Stimulated activated CD8-positive, alpha-beta memory T cell treated with anti-CD3 and anti-CD28 coated beads, Interleukin-4, amount 100 ng/mL, for 24 hours (primary cell): ENCODE data around the gene CEP112.

Experiments used
- DNase-seq: peaks from one replicate; pipeline ENCODE4 v3.0.0-alpha.2; 2020; ENCODE audit warnings: low read depth

CEP112 gene

DNA sequence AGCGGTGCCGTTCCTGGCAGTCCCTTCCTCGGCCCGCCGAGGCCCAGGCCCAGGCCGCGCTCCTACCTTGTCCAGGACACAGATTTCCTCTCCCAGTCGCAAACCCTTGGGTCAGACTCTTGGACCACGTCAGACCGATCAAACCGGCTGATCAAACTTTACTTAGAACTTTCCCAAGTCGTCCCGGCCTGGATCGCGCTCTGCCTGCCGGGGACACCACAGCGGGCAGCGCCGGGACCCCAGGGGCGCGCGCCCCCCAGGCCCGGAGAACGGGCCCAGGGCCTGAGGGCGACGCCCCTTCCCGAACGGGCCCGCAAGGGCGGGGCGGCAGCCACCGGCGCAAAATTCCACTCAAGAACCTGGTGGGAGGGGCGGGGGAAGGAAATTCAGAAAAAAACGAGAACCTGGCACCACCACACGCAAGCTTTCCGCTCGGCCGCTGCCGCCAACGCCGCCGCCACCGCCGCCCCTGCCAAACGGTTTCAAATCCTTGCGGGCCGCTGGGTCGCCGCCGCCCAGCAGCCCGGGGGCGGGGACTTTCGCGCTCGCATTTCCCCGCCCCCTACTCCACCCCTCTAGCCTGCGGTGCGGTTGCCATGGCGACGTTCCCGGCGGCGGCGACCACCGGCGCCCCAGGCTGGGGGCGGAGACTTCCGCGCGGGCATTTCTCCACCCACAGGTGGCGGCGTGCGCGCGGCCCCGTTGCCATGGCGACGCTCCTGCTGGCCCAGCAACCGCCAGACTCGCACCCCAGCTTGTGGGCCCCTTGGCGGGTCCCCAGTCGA, at the start of gene CEP112:
CEP112 (minus strand) TSS at position 541 of the 785 bp plus-strand sequence.
- DNase-seq = peak; percentile 85

GRCh38 chr17:66240630-66241029, 48.7 kb upstream of the CEP112 start:
- DNase-seq = no peak

GRCh38 chr17:66240013-66240412, 48.1 kb upstream of the CEP112 start:
- DNase-seq = no peak

- no peak for DNase-seq
Measured at GRCh38 chr17:66235377-66235994, 43.6 kb upstream of the CEP112 start.

- DNase-seq = no peak
Measured at GRCh38 chr17:66234611-66235010, 42.7 kb upstream of the CEP112 start.

GRCh38 chr17:66233023-66233753, 41.3 kb upstream of the CEP112 start:
- no peak for DNase-seq

GRCh38 chr17:66230922-66231591, 39.1 kb upstream of the CEP112 start:
- no peak for DNase-seq

DNA sequence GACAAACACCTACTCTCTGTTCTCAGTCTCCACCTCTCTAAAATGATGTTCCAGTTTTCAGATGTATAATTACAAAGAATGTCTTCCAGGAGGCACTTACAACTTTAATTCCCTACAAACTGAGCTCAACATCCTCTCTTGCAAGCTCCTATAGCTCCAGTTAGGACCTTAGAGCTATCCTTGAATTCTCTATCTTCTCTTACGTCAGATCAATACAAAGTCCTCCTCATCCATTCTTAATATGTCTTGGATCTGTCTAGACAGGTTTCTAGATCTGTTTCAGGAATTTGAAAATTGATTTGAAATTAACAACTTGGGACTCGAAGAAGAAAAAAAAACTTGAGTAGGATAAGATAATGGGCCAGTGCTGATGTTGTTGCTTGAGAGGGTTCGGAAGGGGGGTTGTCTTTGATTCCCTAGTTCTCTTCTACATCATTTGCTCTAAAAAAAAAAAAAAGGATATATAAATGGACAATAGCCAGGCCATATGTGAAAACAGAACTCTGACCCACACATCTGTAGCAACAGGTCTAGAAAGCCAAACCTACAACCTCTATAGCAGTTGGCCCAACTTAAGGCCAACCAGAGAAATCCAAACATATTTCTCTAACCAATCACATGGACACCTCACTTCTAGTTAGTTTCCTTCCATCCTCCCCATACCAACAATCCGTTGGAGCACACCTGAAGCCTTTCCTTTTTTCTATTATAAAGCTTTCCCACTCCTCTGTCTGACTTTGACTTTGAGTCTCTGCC, 38.0 kb upstream of the CEP112 start:
- DNase-seq = no peak

DNA sequence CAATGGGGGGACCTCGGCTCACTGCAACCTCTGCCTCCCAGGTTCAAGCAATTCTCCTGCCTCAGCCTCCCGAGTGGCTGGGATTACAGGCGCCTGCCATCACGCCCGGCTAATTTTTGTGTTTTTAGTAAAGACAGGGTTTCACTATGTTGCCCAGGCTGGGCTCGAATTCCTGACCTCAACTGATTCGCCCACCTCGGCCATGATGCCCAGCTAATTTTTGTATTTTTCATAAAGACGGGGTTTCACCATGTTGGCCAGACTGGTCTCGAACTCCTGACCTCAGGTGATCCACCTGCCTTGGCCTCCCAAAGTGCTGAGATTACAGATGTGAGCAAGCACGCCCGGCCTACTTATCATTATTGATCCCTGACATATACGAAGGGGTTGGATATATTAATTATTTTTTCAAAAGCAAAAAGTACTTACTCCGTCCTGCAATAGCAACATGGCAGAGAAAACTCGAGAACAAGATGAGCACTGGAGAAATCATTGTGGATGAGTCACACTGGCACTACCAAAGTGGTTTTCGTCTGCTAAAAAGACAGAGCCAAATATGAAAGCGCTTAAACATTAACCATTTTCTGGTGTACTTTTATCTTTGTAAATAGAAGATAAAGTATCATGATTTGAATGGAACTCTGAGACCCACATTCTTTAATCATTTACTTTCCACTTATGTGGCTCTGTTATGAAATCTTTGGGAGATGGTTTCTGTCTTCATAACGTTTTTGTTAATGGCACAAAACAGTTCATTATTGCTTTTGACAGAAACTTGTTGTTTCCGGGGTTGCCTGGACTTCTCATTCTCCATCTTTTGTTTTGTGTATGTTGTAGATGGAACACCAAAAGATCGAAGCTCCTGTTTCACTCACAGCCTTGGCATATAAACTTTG, 37.2 kb upstream of the CEP112 start, which contains the start of gene APOH:
APOH (minus strand) TSS at position 529 of the 896 bp plus-strand sequence; CDS start at position 493, 36 bp downstream.
- DNase-seq = no peak

GRCh38 chr17:66227212-66228045, 35.5 kb upstream of the CEP112 start:
- no peak for DNase-seq

DNA sequence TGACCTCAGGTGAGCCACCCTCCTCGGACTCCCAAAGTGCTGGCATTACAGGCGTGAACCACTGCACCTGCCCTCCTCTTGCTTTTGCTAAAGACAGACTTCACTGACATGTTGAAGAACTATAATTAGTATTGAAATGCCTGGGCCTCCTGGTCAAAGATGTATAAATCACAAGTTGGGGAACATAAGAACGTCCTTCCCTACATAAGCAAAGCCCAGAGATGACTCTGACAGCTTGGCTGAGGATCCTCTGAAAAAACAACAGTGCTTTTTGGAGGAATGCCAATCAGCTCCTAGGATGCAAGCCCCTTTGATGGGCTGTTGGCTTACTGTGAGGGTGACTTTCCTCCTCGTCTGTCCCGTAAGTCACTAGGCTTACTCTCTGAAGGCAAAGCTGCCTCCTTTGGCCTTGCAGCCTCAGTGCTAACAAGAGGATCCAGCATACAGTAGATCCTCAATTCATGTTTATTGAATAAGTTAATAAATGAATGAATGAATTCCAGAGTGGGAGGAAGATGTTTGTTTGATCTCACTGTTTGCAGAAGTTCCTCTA, 30.9 kb upstream of the CEP112 start:
- no peak for DNase-seq

DNA sequence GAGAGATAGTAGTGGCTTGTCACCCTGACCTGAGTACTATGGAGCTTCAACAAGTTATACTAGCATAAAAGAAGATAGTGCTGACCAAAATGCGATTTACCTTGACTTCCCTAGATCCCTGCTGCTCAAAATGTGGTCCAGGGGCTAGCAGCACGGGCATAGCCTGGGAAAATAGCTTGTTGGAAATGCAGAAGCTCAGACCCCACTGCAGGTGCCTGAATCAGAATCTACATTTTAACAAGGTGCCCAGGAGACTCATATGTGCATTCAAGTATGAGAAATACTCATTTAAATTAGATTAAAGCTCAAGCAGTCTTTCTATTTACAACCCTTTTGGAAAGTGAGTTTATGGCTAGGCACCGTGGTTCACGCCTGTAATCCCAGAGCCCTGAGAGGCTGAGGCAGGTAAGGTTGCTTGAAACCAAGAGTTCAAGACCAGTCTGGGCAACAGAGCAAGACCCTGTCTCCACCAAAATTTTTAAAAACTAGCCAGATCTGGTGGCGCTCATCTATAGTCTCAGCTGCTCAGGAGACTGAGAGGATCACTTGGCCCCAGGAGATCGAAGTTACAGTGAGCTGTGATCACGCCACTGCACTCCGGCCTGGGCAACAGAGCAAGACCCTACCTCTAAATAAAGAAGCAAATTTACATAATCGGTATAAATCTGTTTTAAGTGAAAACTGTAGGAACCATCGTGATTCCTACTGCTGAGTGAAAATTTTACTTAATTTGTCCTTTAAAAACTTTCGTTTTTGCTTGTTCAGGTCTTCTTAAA, 30.0 kb upstream of the CEP112 start:
- DNase-seq = no peak

DNA sequence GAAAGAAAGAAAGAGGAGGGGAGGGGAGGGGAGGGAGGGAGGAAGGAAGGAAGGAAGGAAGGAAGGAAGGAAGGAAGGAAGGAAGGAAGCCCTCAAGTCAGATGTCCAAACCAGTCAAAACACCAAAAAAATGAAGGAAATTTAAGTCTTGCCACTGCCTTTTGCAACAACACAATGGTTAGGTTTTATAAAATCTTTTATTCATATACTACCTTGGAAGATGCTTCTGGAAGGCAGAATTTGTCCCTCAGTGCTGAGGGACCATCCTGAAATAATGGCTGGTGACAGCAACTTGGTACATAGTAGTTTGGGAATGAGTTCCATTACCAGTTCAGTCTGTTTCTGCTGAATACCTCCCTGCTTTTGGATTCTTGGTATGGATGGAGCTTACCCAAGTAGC, 29.4 kb upstream of the CEP112 start:
- DNase-seq = no peak

DNA sequence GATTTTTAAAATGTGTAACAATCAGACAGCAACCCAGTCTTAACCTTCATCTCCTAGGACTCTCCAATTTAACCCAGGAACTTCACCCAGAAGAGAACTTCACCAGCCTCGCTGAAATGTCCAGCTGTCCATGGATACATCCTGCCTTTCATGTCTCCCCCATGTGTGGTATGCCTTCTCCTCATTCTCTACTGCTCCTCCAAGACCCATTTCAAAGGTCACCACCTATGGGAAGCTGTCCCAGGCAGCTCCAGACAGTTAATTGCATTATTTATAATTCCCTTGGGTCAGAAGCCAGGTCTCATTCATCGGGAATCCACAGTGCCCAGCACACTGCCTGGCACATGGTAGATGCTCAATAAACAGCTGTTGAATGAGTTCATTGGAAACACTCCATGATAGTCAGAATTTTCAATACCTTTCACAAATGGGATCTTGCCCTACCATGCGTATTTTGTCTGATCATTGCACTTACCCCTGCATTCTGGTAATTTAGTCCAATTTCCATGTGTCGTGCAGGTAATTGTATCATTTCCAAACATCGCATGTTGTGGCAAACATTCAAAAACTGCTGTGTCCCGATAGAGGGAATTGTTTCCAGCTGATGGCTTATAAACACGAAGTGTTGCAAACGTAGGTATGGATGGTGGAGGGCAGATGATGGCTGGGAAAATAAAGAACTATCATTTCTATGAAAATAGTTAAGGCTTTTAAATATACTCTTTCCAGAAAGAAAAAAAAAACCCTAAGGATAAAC, 28.3 kb upstream of the CEP112 start:
- no peak for DNase-seq

- no peak for DNase-seq
Measured at GRCh38 chr17:66215529-66215911, 23.6 kb upstream of the CEP112 start.

DNA sequence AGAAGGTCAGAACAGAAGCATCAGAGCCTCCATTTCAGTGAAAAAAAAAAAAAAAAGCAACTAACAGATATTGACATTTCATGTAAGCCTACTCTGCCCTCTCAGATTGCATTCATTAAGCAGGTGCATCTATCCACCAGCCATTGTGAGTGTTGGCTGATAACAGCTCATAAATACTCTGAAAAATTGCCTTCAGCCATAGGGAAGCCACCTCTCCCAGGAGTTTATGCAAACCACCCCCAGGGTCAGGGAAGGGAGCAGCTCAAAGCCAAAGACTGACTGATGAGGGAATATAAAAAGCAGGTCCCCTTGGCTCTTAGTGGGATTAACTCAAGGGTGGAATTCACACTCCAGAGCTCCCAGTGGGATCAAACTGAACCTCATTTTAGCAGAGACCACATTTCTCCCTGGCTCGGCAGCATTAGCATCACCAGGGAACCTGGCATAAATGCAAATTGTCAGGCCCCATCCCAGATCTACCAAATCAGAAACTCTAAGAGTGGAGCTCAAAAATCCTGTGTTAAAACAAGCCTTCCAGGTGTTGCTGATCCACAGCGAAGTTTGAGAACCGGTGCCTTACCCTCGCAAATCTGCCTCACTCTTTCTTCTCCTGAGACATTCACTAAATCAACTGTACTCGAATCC, 23.1 kb upstream of the CEP112 start:
- DNase-seq = no peak
